GM12878 (cell line): ENCODE measurements around the gene PREX1. TPM values are rescaled to one million over a fixed set of nuclear protein-coding genes. Genes with fewer than 3 reads are reported as not detected.

Source experiments
- ATAC-seq: fragments of 200-7000 bp; cut with Tn5 transposase; 3 replicates; pipeline ENCODE4 v1.9.1; 2020; ENCODE audit warnings: mild to moderate bottlenecking, moderate library complexity
- BruUV-seq: library from RNA; stranded (reverse); fragments of 400-500 nt; replicated peaks from 2 replicates; lab custom pipeline; 2021; lab: Mats Ljungman, UMichigan
- CTCF ChIA-PET: fragments of 300-600 bp; sonication (Branson Sonifier 250); formaldehyde crosslinking; extraction: SDS; loops from one replicate; lab custom pipeline; 2021; ENCODE audit warnings: inconsistent platforms; lab: Yijun Ruan, JAX
- POLR2A ChIA-PET: fragments of 350-600 bp; formaldehyde crosslinking; extraction: SDS; loops from one replicate; lab custom pipeline; 2021; ENCODE audit warnings: inconsistent platforms; lab: Charles Lee
- RAD21 ChIA-PET: fragments of 300-600 bp; sonication (Branson Sonifier 250); formaldehyde crosslinking; loops from one replicate; lab custom pipeline; 2023; ENCODE audit warnings: antibody characterized with exemption; ENCODE audit not compliant: unreplicated experiment; lab: Charles Lee
- SMC1A ChIA-PET: fragments of 300-600 bp; sonication (Branson Sonifier 250); formaldehyde crosslinking; loops from one replicate; lab custom pipeline; 2023; ENCODE audit not compliant: unreplicated experiment, uncharacterized antibody; lab: Charles Lee
- DNase-seq: peaks from one replicate; pipeline ENCODE4 v3.0.0-alpha.2; 2011; ENCODE audit warnings: low read depth, low spot score
- FAIRE-seq: peaks from 3 replicates; lab custom pipeline; 2011; peaks lifted over from hg19 to GRCh38; lab: Jason Lieb, UNC
- H2AFZ ChIP-seq: 2 replicates; pipeline ENCODE4 v1.6.0; 2011; ENCODE audit warnings: low read depth, low read length, control low read depth; ENCODE audit not compliant: control insufficient read depth
- H3K27ac ChIP-seq: 2 replicates; pipeline ENCODE4 v1.5.1; 2011; ENCODE audit warnings: control low read depth; ENCODE audit not compliant: control insufficient read depth, insufficient read depth
- H3K27me3 ChIP-seq, 2 experiments: replicated peaks in 1 of 2; 2 replicates each; pipeline versions ENCODE4 v1.6.0 to v1.6.1; 2011; ENCODE audit warnings: low read length in 1 of 2; ENCODE audit not compliant: control insufficient read depth in 2 of 2, insufficient read depth in 2 of 2
- H3K36me3 ChIP-seq, 2 experiments: 2 replicates each; pipeline ENCODE4 v1.5.1; 2011; ENCODE audit warnings: low read length in 1 of 2; ENCODE audit not compliant: control insufficient read depth in 2 of 2, insufficient read depth in 2 of 2
- H3K4me1 ChIP-seq: 2 replicates; pipeline ENCODE4 v1.6.1; 2011; ENCODE audit warnings: mild to moderate bottlenecking, low read length, moderate library complexity, mixed read lengths; ENCODE audit not compliant: control insufficient read depth, insufficient read depth
- H3K4me2 ChIP-seq: 2 replicates; pipeline ENCODE4 v1.6.0; 2011; ENCODE audit warnings: control low read depth; ENCODE audit not compliant: control insufficient read depth, insufficient read depth
- H3K4me3 ChIP-seq: fragments of 200-600 bp; sonication (generic); 2 replicates; pipeline ENCODE4 v1.5.1; 2016
- H3K79me2 ChIP-seq: 2 replicates; pipeline ENCODE4 v1.6.0; 2011; ENCODE audit warnings: low read length; ENCODE audit not compliant: control insufficient read depth, insufficient read depth
- H3K9ac ChIP-seq: 2 replicates; pipeline ENCODE4 v1.8.0; 2011; ENCODE audit warnings: low read length, control low read depth, mixed read lengths; ENCODE audit not compliant: control insufficient read depth, insufficient read depth
- H3K9me3 ChIP-seq: replicated peaks from 3 replicates; pipeline ENCODE4 v1.5.1; 2011; ENCODE audit warnings: mild to moderate bottlenecking, low read length; ENCODE audit not compliant: control insufficient read depth, insufficient read depth
- H4K20me1 ChIP-seq: 2 replicates; pipeline ENCODE4 v1.6.0; 2011; ENCODE audit not compliant: control insufficient read depth, insufficient read depth
- BHLHE40 ChIP-seq, 2 experiments: fragments of 450-650 bp in 1 of 2; IDR thresholded peaks; 2 replicates each; pipeline ENCODE4 v1.6.1; 2011 to 2017; ENCODE audit warnings: low read depth in 2 of 2, borderline replicate concordance in 1 of 2, improper control_type of control experiment in 1 of 2, low read length in 1 of 2, mild to moderate bottlenecking in 1 of 2
- MEF2A ChIP-seq: IDR thresholded peaks from 2 replicates; pipeline ENCODE4 v1.6.1; 2011; ENCODE audit warnings: low read depth, mild to moderate bottlenecking, low read length, moderate library complexity; ENCODE audit not compliant: insufficient read depth
- MYB ChIP-seq: fragments of 150-350 bp; IDR thresholded peaks from 2 replicates; pipeline ENCODE4 v1.6.1; 2014; ENCODE audit warnings: mild to moderate bottlenecking, low read depth, low read length, borderline replicate concordance
- PAX5 ChIP-seq: IDR thresholded peaks from 2 replicates; pipeline ENCODE4 v1.6.1; 2011; ENCODE audit warnings: low read depth, low read length, borderline replicate concordance
- PML ChIP-seq: IDR thresholded peaks from 2 replicates; pipeline ENCODE4 v1.6.1; 2012; ENCODE audit warnings: low read length, inconsistent platforms
- SIN3A ChIP-seq: IDR thresholded peaks from 2 replicates; pipeline ENCODE4 v1.6.1; 2012; ENCODE audit warnings: low read depth, low read length, improper control_type of control experiment
- WGBS: methylation state at CpG from one replicate; pipeline ENCODE4 v1.1.6; 2016; ENCODE audit warnings: low lambda C conversion rate; ENCODE audit not compliant: insufficient replicate concordance, insufficient coverage; ENCODE audit errors: missing lambda C conversion rate; 5-methylcytosine and 5-hydroxymethylcytosine counted together
- in situ Hi-C: fragments of 300-500 bp; cut with MboI; formaldehyde crosslinking; loops from 9 replicates; pipeline ENCODE4 v1.14.3; 2018; ENCODE audit warnings: mixed read lengths
- intact Hi-C: fragments of 100-400 bp; cut with micrococcal nuclease; formaldehyde crosslinking; loops from one replicate; pipeline ENCODE4 v1.14.2; 2022; ENCODE audit not compliant: unreplicated experiment
- polyA plus RNA-seq, 11 experiments: library from polyadenylated mRNA; depleted of rRNA in 4 of 11; unstranded in 6 of 11; stranded (reverse) in 5 of 11; fragments of >200 nt; fragmentation: Nextera tagmentation in 4 of 11; fragmentation: Illumina TruSeq in 1 of 11; extraction: Ambion mirVana in 4 of 11; extraction: Trizol in 1 of 11; gene quantifications; 1 replicate in 1 of 11; 2 replicates in 10 of 11; pipeline versions ENCODE4 v1.2.1 to v1.2.3, GENCODE V29; 2011 to 2016; ENCODE audit warnings: inconsistent platforms in 2 of 11, missing spikeins in 2 of 11, low read depth in 1 of 11
- total RNA-seq, 4 experiments: library from RNA; depleted of rRNA in 3 of 4; stranded (reverse); fragments of >200 nt in 3 of 4; fragmentation: Illumina TruSeq in 1 of 4; extraction: Trizol in 1 of 4; gene quantifications; 2 replicates each; pipeline versions ENCODE4 v1.2.1 to v1.2.3, GENCODE V29; 2013 to 2021
- TF ChIP-seq, protein P1 (sequence below): fragments of 450-650 bp; IDR thresholded peaks from 2 replicates; pipeline ENCODE4 v1.6.1; 2014; ENCODE audit warnings: mild to moderate bottlenecking
- TF ChIP-seq, protein P2 (sequence below): fragments of 450-650 bp; IDR thresholded peaks from 2 replicates; pipeline ENCODE4 v1.6.1; 2017; ENCODE audit warnings: low read depth, mild to moderate bottlenecking, moderate library complexity
- TF ChIP-seq, protein P3 (sequence below): fragments of 450-650 bp; formaldehyde crosslinking; IDR thresholded peaks from 2 replicates; pipeline ENCODE4 v1.5.0; 2022; ENCODE audit warnings: mild to moderate bottlenecking, missing genetic modification characterization
- TF ChIP-seq, protein P4 (sequence below): fragments of 450-650 bp; IDR thresholded peaks from 2 replicates; pipeline ENCODE4 v1.6.1; 2017; ENCODE audit warnings: antibody characterized with exemption, mild to moderate bottlenecking, moderate library complexity

Gene PREX1
- total and polyA plus RNA-seq, 10 of the 15 experiments (the other 5 are each of a cell fraction or from before 2014, with no cell fraction given): 2.6 to 114 (median 38.9) TPM

DNA sequence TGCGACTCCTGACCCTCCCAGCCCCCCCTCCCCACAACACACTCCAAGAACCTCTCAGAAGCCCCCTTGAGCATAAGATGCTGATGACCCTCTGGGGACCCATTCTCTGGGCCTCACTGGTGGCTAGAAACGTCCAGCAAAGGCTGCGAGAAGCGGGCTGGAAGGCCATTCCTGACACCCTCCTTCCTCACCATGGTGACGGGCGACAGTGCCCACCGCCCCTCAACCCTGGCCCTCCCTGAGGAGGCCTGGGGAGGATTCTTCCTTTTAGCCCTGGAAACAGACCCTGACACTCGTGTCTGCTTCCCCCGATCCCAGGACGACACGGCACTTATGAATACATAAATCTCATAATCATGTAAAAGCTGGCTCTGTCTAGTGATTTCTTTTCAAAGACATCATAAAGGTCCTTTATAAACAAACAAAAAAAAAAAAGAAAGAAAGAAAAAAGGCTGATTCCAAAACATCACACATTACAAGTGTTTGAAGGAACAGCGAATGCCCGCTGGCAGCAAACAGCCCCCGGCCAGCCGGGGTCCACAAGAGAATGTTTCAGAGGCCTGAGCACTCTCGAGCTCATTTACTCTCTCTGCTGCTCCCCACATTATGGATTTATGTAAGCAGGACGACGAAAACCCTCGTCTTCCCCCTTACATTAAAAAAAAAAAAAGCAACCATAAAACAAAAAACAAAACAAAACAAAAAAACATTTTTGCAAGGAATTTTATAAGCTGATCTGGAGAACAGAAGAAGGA lies 40.7 kb downstream of the PREX1 start:
- H3K4me3 ChIP-seq: peak overlapping the region; percentile 46; the same call in 1 of the 2 replicates
- 85% methylated on average over 18 of the region's 19 CpGs for WGBS
- H3K4me2 ChIP-seq: peak overlapping the region; percentile 72
- H3K27ac ChIP-seq: peak overlapping the region; percentile 95
- intact Hi-C loops: no loop called here
- H4K20me1 ChIP-seq: no peaks in the 10 kb centered on the region; the same call in 1 of the 2 replicates
- ChIA-PET RAD21 (interaction anchor here (0.9 to 4.9 kb wide), 10 partner anchors 11 to 129 kb away, joined by 3 to 42 read pairs (median 12); partner anchors contain the start of gene PREX1), SMC1A (interaction anchor here (0.8 to 5.3 kb wide), 16 partner anchors 11 to 262 kb away, joined by 3 to 36 read pairs (median 8); no protein-coding TSS in a partner anchor), CTCF (interaction anchor here (0.6 to 2.4 kb wide), 4 partner anchors 35 to 1075 kb away, joined by 4 to 13 read pairs (median 5); no protein-coding TSS in a partner anchor), POLR2A (interaction anchor here (0.6 to 3.4 kb wide), 9 partner anchors 10 to 69 kb away, joined by 3 to 28 read pairs (median 3); no protein-coding TSS in a partner anchor)
- peaks cover 95% of the 10 kb centered on the region for H3K79me2 ChIP-seq
- ATAC-seq (no peak), FAIRE-seq (no peak), DNase-seq (no peak)
- peaks cover 93% of the 10 kb centered on the region for H3K4me1 ChIP-seq
- peaks cover 3 to 11% of the 10 kb centered on the region in 2 experiments; a peak in 3 of 4 replicates for H3K36me3 ChIP-seq
- H2AFZ ChIP-seq: no peak overlapping the region
- no peaks in the 10 kb centered on the region for H3K9me3 ChIP-seq
- H3K27me3 ChIP-seq: no peaks in the 10 kb centered on the region
- H3K9ac ChIP-seq: peak overlapping the region; percentile 67
- no TSS peak for BruUV-seq
- in situ Hi-C loops: no loop called here
- TF ChIP-seq BHLHE40 (IDR thresholded peaks at IDR 0.05; ENCODE audit: borderline replicate concordance in 1 of 2, low read depth in 2 of 2, low read length in 1 of 2): no peak
- TF ChIP-seq, protein P1, sequence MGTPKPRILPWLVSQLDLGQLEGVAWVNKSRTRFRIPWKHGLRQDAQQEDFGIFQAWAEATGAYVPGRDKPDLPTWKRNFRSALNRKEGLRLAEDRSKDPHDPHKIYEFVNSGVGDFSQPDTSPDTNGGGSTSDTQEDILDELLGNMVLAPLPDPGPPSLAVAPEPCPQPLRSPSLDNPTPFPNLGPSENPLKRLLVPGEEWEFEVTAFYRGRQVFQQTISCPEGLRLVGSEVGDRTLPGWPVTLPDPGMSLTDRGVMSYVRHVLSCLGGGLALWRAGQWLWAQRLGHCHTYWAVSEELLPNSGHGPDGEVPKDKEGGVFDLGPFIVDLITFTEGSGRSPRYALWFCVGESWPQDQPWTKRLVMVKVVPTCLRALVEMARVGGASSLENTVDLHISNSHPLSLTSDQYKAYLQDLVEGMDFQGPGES: no peak
- TF ChIP-seq MEF2A: no peak
- TF ChIP-seq SIN3A: no peak
- TF ChIP-seq, protein P2, sequence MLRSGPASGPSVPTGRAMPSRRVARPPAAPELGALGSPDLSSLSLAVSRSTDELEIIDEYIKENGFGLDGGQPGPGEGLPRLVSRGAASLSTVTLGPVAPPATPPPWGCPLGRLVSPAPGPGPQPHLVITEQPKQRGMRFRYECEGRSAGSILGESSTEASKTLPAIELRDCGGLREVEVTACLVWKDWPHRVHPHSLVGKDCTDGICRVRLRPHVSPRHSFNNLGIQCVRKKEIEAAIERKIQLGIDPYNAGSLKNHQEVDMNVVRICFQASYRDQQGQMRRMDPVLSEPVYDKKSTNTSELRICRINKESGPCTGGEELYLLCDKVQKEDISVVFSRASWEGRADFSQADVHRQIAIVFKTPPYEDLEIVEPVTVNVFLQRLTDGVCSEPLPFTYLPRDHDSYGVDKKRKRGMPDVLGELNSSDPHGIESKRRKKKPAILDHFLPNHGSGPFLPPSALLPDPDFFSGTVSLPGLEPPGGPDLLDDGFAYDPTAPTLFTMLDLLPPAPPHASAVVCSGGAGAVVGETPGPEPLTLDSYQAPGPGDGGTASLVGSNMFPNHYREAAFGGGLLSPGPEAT: no peak
- TF ChIP-seq, protein P3, sequence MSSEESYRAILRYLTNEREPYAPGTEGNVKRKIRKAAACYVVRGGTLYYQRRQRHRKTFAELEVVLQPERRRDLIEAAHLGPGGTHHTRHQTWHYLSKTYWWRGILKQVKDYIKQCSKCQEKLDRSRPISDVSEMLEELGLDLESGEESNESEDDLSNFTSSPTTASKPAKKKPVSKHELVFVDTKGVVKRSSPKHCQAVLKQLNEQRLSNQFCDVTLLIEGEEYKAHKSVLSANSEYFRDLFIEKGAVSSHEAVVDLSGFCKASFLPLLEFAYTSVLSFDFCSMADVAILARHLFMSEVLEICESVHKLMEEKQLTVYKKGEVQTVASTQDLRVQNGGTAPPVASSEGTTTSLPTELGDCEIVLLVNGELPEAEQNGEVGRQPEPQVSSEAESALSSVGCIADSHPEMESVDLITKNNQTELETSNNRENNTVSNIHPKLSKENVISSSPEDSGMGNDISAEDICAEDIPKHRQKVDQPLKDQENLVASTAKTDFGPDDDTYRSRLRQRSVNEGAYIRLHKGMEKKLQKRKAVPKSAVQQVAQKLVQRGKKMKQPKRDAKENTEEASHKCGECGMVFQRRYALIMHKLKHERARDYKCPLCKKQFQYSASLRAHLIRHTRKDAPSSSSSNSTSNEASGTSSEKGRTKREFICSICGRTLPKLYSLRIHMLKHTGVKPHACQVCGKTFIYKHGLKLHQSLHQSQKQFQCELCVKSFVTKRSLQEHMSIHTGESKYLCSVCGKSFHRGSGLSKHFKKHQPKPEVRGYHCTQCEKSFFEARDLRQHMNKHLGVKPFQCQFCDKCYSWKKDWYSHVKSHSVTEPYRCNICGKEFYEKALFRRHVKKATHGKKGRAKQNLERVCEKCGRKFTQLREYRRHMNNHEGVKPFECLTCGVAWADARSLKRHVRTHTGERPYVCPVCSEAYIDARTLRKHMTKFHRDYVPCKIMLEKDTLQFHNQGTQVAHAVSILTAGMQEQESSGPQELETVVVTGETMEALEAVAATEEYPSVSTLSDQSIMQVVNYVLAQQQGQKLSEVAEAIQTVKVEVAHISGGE (CRISPR knock-in tag): no peak
- no peak for TF ChIP-seq PAX5
- no peak for TF ChIP-seq MYB
- TF ChIP-seq, protein P4, sequence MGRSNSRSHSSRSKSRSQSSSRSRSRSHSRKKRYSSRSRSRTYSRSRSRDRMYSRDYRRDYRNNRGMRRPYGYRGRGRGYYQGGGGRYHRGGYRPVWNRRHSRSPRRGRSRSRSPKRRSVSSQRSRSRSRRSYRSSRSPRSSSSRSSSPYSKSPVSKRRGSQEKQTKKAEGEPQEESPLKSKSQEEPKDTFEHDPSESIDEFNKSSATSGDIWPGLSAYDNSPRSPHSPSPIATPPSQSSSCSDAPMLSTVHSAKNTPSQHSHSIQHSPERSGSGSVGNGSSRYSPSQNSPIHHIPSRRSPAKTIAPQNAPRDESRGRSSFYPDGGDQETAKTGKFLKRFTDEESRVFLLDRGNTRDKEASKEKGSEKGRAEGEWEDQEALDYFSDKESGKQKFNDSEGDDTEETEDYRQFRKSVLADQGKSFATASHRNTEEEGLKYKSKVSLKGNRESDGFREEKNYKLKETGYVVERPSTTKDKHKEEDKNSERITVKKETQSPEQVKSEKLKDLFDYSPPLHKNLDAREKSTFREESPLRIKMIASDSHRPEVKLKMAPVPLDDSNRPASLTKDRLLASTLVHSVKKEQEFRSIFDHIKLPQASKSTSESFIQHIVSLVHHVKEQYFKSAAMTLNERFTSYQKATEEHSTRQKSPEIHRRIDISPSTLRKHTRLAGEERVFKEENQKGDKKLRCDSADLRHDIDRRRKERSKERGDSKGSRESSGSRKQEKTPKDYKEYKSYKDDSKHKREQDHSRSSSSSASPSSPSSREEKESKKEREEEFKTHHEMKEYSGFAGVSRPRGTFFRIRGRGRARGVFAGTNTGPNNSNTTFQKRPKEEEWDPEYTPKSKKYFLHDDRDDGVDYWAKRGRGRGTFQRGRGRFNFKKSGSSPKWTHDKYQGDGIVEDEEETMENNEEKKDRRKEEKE: no peak
- no peak for TF ChIP-seq PML
